Urinary bladder (tissue), 4 donors: ENCODE measurements around the gene PUM1. TPM values are rescaled to one million over a fixed set of nuclear protein-coding genes. Genes with fewer than 3 reads are reported as not detected.
A peak's percentile ranks its signal among the peaks of the same experiment; 100 is the strongest.

ENCODE experiments used
- DNase-seq: peaks from one replicate; pipeline ENCODE4 v3.0.0-alpha.2; 2015; ENCODE audit errors: extremely low spot score
- H3K27ac ChIP-seq: one replicate; pipeline ENCODE4 v1.5.1; 2013; ENCODE audit warnings: low read depth, mild to moderate bottlenecking, moderate library complexity
- H3K36me3 ChIP-seq: one replicate; pipeline ENCODE4 v1.6.1; 2013; ENCODE audit warnings: mild to moderate bottlenecking, moderate library complexity; ENCODE audit not compliant: insufficient read depth
- H3K4me1 ChIP-seq: one replicate; pipeline ENCODE4 v1.6.1; 2013; ENCODE audit warnings: mild to moderate bottlenecking, moderate library complexity; ENCODE audit not compliant: insufficient read depth
- H3K4me3 ChIP-seq: one replicate; pipeline ENCODE4 v1.5.1; 2013; ENCODE audit warnings: low read depth, low read length
- WGBS: extraction: QIAGEN DNeasy Blood & Tissue Kit; methylation state at CpG from one replicate; pipeline ENCODE4 v1.1.7; 2013; 5-methylcytosine and 5-hydroxymethylcytosine counted together
- polyA plus RNA-seq: library from polyadenylated mRNA; stranded (reverse); fragments of 200-250 nt; gene quantifications from one replicate; pipeline ENCODE4 v1.2.3, GENCODE V29; 2013
- total RNA-seq: library from RNA; depleted of rRNA; stranded (reverse); fragments of >200 nt; gene quantifications from one replicate; pipeline ENCODE4 v1.2.3, GENCODE V29; 2014
- donor health status: healthy with polysubstance abuse.
- donor health status: healthy.

The PUM1 gene
- total and polyA plus RNA-seq, 2 donors, result 52.1 to 84.3 TPM

DNA sequence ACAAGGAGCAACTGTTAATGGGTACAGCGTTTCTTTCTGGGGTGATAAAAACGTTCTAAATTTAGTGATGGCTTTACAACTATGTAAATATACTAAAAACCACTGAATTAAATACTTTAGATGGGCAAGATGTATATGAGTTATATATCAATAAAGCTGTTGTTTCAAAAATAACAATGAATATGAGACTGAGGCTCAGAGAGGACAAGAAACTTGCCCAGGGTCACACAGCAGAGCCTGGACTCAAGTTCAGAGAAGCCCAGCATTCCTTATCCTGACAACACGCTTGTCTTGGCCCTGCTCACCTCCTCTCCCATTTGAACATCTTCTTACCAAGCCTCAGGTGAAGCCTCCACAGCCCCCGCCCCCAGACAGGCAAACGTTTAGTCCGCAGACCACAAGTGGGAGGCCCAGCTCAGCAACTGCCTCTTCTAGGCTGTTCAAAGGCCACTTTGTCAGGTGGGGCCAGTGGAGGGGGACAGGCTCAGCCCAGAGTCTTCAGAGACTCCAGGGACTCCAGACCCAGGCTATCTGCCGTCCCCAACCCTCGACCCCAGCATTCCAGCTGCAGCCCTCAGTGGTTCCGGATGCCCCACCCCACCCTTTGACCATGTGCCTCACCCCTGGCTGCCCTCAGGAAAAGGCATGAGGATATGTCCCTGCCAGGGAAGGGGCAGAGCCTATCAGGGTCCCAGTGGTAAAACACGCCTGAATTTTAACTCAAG lies 174.9 kb downstream of the PUM1 start:
- Histone ChIP-seq H3K36me3 (no peaks in the 10 kb centered on the region), H3K4me1 (no peaks in the 10 kb centered on the region), H3K27ac (no peak overlapping the region), H3K4me3 (no peak overlapping the region)
- no peak for DNase-seq
- 70% methylated on average over 10 of the region's 10 CpGs for WGBS

DNA sequence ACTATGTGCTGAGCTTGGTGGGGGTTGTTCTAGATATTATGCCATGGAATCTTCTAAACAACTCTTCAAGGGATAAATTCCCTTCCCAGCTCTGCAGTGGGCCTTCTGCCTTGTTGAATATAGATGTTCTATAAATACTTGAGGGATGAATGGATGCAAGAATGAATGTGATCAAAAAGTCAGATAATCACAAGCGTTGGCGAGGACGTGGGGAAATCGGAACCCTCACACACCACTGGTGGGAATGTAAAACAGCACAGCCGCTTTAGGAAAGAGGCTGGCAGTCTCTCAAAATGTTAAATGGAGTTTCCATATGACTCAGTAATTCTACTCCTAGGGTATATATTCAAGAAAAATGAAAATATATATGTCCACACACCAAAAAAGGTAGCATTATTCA lies 176.0 kb downstream of the PUM1 start:
- whole genome bisulfite sequencing, result 69% methylated on average over 5 of the region's 5 CpGs
- H3K4me1 ChIP-seq, result no peaks in the 10 kb centered on the region
- H3K4me3 ChIP-seq, result no peak overlapping the region
- DNase-seq, result no peak
- no peaks in the 10 kb centered on the region for H3K36me3 ChIP-seq
- H3K27ac ChIP-seq, result no peak overlapping the region

DNA sequence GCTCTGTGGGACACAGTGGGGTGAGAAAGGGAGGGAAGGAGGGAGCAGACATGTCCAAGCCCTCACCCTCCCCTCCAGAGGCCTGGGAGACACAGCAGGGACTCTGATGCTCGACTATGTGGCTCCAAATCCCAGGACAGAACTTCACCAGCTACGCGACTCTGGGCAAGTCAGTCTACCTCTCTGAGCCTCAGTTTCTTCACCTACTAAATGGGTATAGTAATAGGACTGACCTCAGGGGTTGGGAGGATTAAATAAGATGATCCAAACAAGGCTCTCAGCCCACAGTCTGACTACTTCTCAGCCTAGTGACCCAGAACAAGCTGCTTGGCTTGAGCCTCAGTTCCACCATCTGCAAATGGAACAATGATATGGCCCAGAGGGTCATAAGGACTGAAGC lies 176.5 kb downstream of the PUM1 start:
- no peaks in the 10 kb centered on the region for H3K36me3 ChIP-seq
- H3K4me1 ChIP-seq, result no peaks in the 10 kb centered on the region
- DNase-seq, result no peak
- H3K4me3 ChIP-seq, result no peak overlapping the region
- peak overlapping the region; percentile 40 for H3K27ac ChIP-seq
- WGBS, result 66% methylated on average over 3 of the region's 3 CpGs

DNA sequence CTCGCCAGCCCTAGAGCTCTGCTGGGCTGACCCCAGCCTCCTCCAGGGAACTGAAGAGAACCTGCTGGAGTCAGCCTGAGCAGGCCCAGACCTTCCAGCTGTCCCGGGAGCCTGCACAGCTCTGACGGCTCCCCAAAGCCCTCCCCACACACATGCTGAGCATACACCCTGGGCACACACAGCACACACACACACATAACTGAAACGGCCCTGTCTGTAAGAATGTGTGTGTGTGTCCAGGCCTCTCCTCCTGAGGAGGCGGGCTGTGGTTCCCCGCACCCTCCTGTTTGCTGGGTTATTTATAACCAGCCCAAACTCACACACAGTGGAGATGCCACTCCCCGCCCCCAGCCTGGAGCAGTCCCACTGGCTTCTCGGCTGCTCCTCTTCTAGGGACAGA lies 177.1 kb downstream of the PUM1 start:
- Histone ChIP-seq H3K4me3 (no peak overlapping the region), H3K36me3 (no peaks in the 10 kb centered on the region), H3K27ac (peak overlapping the region; percentile 40), H3K4me1 (no peaks in the 10 kb centered on the region)
- no peak for DNase-seq
- WGBS, result 21% methylated on average over 8 of the region's 8 CpGs

DNA sequence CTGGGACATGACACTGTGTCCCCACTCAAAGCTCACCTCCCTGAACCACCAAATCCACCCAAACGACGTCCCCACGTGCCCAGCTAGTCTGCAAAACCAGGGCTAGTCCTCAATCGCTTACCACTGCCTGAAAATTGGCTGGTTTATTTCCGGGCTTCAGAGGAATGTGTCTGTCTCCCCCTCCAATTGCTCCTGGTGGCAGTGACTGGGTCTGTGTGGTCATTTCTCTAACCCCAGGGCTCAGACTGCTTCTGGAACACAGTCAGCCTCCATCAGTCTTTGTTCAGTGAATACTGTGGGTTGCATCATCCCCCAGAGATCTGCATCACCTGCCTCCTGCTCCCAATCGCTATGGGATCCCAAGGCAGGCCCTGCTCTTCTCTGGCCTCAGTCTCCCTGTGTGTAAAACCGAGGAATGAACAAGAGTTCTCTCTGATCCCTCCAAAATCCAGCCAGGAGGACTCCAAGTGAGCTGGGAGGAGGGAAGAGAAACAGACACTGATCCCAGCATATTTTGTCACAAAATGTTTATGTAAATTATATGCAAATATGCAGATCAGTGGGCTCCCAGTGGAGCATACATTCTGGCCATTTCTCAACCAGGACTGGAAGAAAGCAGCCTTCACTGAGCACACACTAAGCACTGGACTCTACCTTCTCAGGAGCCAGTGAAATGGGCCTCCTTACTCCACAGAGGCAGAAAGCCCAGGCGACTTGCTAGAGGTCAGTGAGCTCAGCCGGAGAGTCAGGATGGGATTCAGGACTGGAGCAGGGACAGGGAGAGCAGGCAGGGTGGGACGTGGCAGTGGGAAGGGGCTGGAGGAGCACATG lies 177.8 kb downstream of the PUM1 start:
- Histone ChIP-seq H3K4me1 (no peaks in the 10 kb centered on the region), H3K27ac (peak overlapping the region; percentile 23), H3K36me3 (no peaks in the 10 kb centered on the region), H3K4me3 (no peak overlapping the region)
- no peak for DNase-seq
- WGBS, result 44% methylated on average over 10 of the region's 10 CpGs

DNA sequence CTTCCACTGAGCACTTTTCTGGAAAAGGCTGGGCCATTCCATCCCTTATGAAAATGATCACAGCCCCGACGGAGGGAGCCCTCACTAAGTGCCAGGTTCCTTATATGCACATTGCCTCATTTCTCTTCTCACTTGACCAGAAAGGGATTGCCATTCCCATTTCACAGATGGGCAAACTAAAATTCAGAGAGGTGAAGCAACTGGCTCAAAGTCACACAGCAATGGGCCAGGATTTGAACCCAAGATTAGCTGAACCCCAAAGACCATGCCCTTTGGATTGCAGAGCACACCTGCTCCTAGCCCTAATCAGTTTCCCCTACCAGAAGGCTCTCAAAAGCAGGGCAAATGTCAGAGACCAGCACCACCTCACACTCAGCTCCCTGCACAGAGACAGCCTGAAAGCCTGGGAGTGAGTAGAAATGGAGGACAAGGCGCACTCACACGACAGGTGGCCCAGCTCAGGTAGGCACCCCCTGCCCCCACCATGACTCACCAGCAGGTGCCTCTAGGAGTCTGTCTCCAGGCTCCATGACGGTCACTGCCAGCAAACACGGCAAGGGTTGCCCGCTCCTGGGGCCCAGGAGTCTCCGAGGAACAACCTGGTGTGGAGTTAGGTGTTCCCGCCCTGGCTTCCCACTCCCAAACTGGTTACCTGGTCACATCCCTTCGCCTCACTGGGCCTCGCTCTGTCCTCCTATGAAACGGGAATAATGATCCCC lies 178.6 kb downstream of the PUM1 start:
- DNase-seq, result no peak
- no peak overlapping the region for H3K4me3 ChIP-seq
- H3K27ac ChIP-seq, result no peak overlapping the region
- no peaks in the 10 kb centered on the region for H3K4me1 ChIP-seq
- no peaks in the 10 kb centered on the region for H3K36me3 ChIP-seq
- 86% methylated on average over 12 of the region's 12 CpGs for WGBS

DNA sequence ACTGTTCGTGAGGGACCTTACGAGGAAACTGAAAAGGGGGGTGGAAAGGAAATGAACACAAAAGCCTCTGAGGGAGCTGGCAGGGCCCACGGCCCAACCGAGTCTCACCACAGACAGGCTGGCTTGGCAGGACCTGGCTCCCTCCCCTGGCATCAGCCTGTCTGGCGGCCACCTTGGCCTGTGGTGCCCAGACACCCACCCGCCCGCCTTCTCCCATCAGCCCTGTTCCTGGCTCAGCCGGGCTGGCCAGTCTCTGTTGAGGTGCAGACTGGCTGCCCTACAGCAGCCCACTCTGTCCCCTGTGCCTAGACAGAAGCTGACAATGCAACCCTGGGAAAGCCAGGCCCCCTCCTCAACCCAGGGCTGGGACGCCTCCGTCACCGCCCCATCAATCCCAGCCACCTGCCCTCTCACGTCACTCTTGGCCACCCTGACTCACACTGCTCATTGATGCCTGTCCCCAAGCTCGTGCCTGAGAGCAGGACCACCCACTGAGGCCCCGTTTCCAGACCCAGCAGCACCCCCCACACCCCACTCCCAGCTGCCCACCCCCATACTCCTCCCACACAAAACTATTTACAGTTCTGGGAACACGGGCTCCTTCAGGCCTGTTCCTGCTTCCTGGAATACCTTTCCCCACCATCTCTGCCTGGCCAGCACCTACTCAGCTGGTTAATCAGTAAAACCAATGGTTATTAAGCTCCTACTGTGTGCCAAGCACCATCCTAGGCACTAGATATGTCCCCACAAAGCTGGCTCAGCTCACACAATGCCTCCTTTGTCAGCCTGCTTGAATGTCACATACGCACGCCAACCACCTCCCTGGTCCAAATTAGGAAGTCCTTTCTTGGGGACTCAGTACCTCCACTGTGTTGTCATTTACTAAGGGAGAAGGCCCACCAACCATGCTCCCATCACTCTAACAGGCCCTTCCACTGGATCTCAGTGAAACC lies 179.7 kb downstream of the PUM1 start:
- 59% methylated on average over 17 of the region's 17 CpGs for WGBS

DNA sequence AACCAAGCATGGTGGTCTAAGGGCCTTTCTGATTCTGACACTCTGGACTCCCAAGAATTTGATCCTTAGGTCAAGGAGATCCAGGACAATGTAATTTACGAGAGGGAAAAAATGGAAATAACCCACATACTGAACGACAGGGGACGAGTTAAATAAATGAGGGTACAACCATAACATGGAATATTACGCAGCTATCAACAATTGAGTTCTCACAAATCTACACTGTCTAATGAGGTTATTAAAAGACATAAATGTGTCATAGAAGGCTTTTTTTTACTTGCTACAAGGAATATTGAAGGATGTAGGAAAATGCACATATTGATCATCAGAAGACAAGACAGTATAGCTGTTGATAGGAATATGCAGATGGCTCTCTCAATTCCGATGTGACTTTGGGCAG lies 180.8 kb downstream of the PUM1 start:
- Histone ChIP-seq H3K27ac (no peak overlapping the region), H3K4me1 (no peaks in the 10 kb centered on the region), H3K36me3 (no peaks in the 10 kb centered on the region), H3K4me3 (no peak overlapping the region)
- 89% methylated on average over 5 of the region's 5 CpGs for WGBS
- DNase-seq, result no peak

More for the DNA sequence above, 179.7 kb downstream of the PUM1 start:
- Histone ChIP-seq H3K36me3 (no peaks in the 10 kb centered on the region), H3K4me1 (no peaks in the 10 kb centered on the region), H3K27ac (no peak overlapping the region), H3K4me3 (no peak overlapping the region)
- no peak for DNase-seq

DNA sequence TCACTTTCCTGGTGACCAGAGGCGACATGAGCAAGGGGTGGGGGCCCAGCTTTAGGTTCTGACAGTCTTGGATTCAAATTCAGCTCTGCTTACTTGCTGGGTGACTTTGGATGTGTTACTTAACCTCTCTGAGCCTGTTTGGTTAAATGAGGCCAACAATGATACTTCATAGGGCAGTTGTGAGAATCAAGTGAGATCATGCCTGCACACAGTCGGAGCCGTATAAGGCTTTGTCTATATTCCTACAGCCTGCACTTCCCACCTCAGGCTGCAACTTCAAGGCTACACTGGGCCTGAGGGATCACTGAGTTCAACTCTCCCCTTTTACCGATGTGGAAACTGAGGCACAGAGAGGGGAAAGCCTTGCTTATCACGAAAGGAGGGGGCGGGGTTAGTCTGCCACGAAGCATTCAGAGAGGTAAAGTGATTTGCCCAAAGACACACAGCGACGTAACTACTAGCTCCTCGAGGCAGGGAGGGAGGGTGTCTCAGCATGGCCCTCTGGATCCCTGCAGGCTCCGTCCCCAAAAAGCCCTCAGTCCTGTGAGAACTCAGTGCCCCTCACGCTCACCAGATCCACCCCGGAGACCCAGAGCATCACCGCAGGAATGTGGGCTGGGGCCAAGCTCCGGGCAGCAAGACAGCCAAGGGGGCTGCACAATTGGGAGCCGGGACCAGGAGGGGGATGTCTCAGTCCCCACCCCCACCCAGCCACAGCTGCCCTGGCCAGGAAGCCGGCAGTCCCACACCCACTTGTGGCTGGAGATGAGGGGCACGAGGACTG lies 181.9 kb downstream of the PUM1 start:
- no peaks in the 10 kb centered on the region for H3K4me1 ChIP-seq
- DNase-seq, result no peak
- H3K27ac ChIP-seq, result no peak overlapping the region
- no peak overlapping the region for H3K4me3 ChIP-seq
- no peaks in the 10 kb centered on the region for H3K36me3 ChIP-seq
- WGBS, result 57% methylated on average over 18 of the region's 18 CpGs

DNA sequence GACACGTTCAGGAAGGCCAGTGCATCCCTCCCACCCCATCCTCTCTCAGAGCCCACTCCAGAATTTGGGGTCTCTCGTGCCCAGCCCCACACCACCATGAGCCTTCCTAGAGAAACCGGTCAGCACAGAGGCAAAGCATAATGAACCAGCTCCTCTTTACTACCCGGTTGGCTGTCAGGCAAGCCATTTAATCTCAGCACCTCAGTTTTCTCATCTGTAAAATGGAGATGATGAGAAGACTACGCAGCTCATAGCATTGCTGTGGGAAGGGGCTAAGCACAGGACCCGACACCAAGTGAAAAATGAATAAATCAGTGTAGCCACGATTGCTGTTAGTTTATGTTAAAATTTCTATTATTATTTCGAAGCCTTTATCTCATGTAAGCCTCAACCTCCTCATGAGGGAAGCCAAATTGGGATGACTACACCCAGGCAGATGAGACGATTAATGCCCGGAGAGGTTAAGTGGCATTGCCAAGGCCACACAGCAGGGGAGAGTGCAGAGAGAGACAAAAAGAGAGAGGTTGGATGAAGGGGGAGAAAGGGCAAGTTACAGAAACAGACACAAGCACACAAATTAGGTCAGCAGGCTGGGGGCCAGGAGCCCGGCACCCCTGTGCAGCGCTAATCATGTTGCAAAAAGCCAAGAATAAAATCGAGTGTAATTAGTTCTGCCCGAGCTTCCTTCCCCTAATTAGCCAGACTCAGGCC lies 182.7 kb downstream of the PUM1 start:
- no peak overlapping the region for H3K4me3 ChIP-seq
- H3K4me1 ChIP-seq, result no peaks in the 10 kb centered on the region
- no peak overlapping the region for H3K27ac ChIP-seq
- no peak for DNase-seq
- 71% methylated on average over 14 of the region's 14 CpGs for WGBS
- no peaks in the 10 kb centered on the region for H3K36me3 ChIP-seq
